HG03520 (cell line): ENCODE results near the gene PPP1CA.

Experiments
- ATAC-seq: cut with Tn5 transposase; IDR thresholded peaks from one replicate; pipeline ENCODE4 v1.9.1; 2021; ENCODE audit warnings: mild to moderate bottlenecking, moderate library complexity; ENCODE audit not compliant: unreplicated experiment

PPP1CA gene

GRCh38 chr11:67401495-67402191 is at the start of gene PPP1CA:
Gene PPP1CA (minus strand): TSS chr11:67401858. CDS start chr11:67401782, 76 bp downstream.
- peak; percentile 47 for ATAC-seq

- ATAC-seq: no peak
Measured at GRCh38 chr11:67450796-67451657, 49.4 kb upstream of the PPP1CA start.

- ATAC-seq: no peak
Measured at GRCh38 chr11:67449116-67449844, 47.6 kb upstream of the PPP1CA start.

- ATAC-seq: no peak
Measured at GRCh38 chr11:67448220-67448609, 46.6 kb upstream of the PPP1CA start.

GRCh38 chr11:67445515-67445914 is 43.9 kb upstream of the PPP1CA start:
- no peak for ATAC-seq

- no peak for ATAC-seq
Measured at GRCh38 chr11:67442504-67443404, 41.1 kb upstream of the PPP1CA start.

GRCh38 chr11:67441731-67442351 is 40.2 kb upstream of the PPP1CA start:
- no peak for ATAC-seq

GRCh38 chr11:67441098-67441563 is 39.5 kb upstream of the PPP1CA start:
- no peak for ATAC-seq

- ATAC-seq: no peak
Measured at GRCh38 chr11:67440229-67441097, 38.8 kb upstream of the PPP1CA start.

GRCh38 chr11:67439321-67440228 is 37.9 kb upstream of the PPP1CA start:
- no peak for ATAC-seq

- no peak for ATAC-seq
Measured at GRCh38 chr11:67438158-67438902, 36.7 kb upstream of the PPP1CA start.

- no peak for ATAC-seq
Measured at GRCh38 chr11:67437809-67438157, 36.1 kb upstream of the PPP1CA start.

GRCh38 chr11:67437082-67437808 is 35.6 kb upstream of the PPP1CA start, which contains the start of gene PTPRCAP:
Gene PTPRCAP (minus strand): TSS chr11:67437682. CDS start chr11:67437619, 63 bp downstream.
- no peak for ATAC-seq

GRCh38 chr11:67436459-67437081 is 34.9 kb upstream of the PPP1CA start:
- ATAC-seq: no peak

GRCh38 chr11:67435727-67436458 is 34.2 kb upstream of the PPP1CA start:
- ATAC-seq: no peak
